ENCODE results near the gene KCNN3.

DNA sequence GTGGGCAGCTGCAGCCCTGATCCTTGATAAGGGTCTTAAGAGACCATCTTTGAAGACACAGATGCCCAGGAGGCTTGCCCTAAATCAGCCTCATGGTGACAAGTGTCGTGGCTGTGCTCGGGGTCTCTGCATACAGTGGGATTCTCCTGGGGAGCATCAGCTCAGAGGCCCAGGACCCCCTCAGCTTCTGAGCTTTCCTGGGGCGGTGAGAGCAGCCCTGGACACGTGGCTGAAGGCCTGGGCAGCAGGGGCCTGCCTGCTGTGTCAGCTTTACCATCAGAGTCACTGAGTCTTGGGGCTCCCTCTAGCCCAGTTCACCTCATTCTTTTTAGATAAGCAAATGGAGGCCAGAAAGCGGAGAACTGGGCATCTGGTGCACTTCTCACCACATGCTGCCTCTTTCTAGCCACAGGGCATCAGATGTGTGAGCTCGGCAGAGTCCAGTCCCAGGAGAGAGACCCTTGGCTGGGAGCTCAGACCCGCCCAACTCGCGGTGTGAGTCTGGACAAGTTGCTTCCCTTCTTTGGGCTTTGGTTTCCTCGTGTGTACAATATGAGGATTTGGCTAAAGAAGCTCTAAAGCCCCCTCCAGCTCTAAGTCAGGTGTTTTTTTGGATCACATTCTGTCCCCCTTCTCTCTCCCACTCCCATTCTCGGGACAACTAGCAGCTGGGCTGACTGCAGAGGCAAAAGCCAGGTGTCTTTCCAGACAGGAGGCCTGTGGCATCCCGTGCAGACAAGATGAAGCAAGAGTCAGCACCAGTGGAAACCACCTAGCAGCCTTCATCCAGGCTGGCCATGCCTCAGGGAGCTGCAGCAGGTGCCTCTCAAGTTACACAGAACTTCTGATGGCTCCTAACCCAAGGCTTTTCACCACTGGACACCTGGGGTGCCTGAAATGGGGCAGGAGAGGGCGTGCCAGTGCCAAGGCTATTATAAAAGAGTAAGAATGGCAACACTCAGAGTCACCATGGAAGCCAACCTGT, 119.1 kb downstream of the KCNN3 start:
- TF ChIP-seq CTCF (IDR thresholded peaks at IDR 0.05; ENCODE audit: insufficient read depth, low read length): no peak
- no peak for TF ChIP-seq POLR2AphosphoS5 (IDR thresholded peaks at IDR 0.05; ENCODE audit: low read depth)
- TF ChIP-seq, protein P1, sequence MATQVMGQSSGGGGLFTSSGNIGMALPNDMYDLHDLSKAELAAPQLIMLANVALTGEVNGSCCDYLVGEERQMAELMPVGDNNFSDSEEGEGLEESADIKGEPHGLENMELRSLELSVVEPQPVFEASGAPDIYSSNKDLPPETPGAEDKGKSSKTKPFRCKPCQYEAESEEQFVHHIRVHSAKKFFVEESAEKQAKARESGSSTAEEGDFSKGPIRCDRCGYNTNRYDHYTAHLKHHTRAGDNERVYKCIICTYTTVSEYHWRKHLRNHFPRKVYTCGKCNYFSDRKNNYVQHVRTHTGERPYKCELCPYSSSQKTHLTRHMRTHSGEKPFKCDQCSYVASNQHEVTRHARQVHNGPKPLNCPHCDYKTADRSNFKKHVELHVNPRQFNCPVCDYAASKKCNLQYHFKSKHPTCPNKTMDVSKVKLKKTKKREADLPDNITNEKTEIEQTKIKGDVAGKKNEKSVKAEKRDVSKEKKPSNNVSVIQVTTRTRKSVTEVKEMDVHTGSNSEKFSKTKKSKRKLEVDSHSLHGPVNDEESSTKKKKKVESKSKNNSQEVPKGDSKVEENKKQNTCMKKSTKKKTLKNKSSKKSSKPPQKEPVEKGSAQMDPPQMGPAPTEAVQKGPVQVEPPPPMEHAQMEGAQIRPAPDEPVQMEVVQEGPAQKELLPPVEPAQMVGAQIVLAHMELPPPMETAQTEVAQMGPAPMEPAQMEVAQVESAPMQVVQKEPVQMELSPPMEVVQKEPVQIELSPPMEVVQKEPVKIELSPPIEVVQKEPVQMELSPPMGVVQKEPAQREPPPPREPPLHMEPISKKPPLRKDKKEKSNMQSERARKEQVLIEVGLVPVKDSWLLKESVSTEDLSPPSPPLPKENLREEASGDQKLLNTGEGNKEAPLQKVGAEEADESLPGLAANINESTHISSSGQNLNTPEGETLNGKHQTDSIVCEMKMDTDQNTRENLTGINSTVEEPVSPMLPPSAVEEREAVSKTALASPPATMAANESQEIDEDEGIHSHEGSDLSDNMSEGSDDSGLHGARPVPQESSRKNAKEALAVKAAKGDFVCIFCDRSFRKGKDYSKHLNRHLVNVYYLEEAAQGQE (IDR thresholded peaks at IDR 0.05; ENCODE audit: insufficient replicate concordance, low read depth): no peak
- no peak for TF ChIP-seq SPI1 (IDR thresholded peaks at IDR 0.05; ENCODE audit: borderline replicate concordance, low read depth)
